Measurements from ENCODE around the gene ZBTB7A.

The ZBTB7A gene

DNA sequence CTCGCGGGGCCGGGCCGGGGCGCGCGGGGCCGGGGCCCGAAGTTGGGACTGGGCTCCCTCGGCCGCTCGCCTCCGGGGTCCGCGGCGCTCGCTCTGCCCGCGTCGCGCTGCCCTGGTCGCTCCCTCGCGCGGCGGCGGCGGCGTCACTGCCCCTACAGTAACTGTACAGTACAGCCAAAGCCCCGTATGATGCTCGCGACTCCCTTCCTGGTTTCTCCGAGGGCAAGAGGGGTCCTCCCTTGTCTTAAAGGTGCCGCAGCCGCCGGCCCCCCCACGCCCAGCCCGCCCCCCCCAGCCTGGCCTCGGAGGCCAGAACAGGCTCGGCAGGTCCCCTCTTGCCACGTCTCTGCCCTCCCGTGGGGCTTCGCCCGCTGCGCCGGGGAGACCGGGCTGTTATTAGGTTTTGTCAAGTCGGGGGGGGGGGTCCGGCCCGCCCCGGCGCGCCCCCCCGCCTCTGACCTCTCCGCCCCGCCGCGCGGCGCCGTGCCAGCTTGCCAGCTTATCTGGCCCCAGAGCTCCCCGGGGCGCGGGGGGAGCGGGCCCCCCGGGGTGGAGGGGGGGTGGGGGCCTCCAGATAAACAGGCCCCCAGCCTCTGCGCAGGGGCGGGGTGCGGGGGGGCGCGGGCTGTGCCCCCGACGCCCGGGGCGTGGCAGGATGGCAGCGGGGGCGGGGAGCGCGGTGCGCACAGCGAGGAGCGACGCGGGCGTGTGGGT is at the start of gene ZBTB7A:
ZBTB7A (minus strand) TSS at position 218 of the 714 bp plus-strand sequence. CDS start 11,667 bp downstream, outside the sequence.
- DNase-seq, result peak; percentile 33

DNA sequence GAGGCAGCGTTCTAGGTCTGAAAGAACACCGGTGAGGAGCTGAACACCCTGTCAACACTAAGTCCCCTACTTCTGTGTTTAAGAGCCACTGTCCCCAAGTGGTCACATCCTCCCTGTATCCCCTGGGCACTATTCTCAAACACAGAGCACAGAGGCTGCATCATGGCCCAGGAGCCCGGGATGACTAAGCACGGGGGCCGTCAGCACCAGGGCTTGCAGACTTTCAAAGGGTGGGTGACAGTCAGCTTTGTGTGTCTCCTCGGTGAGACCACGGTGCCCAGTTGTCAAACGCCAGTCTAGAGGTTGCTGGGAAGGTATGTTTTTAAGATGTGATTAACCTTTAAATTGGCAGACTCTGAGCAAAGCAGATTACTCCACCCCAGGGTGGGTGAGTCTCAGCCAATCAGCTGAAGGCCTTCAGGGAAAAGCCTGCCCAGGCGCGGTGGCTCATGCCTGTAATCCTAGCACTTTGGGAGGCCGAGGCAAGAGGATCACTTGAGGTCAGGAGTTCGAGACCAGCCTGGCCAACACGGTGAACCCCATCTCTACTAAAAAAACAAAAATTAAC is 49.2 kb upstream of the ZBTB7A start:
- no peak for DNase-seq

DNA sequence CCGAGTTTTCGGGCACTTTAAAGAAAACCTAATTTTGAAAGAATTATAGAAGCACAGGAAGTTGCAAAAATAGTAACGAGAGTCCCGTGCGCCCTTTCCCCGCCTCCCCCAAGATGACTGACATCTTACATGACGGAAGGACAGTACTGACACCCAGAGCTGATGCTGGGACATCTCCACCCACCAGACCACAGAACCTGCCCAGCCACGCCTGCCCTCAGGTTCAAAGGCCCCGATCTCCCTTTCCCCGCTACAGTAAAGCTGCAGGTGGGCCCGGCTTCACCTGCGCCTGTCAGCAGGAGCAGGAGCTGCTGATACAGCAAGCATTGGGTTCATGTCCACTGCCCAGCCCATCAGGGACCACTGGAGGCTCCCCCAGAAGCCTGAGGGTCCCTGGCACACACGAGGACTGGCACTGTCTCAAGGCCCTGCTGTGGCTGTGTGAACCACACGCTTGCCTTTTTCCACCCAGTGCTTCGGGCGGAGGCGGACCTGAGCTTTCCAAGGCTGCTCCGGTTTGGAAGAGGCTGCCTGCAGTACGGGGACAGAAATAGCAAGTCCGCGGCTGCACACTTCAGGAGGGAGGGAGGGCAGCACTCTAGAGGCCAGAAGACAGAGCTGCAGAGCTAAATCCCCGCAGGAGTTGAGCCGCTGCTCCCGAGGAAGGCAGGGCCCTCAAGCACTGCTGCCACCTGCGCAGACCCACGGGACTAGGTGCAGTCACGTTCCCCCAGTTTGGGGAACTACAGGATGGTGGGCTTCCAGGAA is 48.5 kb upstream of the ZBTB7A start:
- DNase-seq, result no peak

DNA sequence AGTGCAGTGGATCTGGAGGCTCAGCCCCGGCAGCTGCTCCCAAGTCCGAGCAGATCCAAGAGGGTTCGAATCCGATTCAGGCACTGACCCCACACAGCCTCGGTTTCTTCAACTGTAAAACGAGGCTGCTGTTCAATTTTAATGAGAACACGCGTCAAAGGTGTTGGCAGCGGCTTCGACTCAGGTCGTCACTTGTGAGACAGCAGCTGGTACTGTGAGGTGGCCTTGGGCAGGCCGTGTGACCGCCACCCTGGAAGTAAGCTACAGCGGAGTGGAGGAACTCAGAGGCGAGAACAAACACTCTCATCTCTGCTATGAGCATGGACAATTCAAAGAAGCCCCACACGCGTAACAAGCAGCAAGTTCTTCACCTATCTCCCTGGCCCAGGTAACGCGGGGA is 47.5 kb upstream of the ZBTB7A start:
- DNase-seq, result no peak

DNA sequence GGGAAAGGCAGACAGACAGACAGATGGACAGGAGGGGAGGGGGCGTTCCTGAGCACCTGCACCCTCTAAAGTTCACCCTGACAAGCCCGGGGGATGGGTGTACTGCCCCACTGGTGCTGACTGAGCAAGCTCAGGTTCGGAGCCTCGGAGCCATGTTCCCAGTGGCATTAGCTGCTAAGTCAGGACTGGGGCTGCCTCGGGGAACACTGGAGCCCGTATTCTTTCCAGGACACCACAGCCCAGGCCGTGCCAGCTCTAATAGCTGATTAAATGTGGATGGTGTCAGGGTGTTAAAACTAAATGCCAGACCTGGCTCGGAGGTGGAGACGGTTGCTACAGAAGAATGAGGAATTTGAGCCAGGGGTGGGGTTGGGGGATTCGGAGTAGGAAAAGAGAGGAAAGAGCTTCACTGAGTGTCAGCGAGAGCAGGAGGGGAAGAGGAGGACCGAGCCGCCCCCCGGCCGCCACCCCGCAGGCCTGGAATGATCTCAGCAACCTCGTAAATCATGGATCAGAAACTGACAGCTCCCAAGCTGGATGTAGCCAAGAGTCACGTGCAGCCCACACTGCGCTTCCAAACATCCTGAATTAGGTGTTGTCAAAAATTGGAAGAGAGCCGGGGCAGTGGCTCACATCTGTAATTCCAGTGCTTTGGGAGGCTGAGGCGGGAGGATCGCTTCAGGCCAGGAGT is 46.8 kb upstream of the ZBTB7A start:
- DNase-seq, result no peak

DNA sequence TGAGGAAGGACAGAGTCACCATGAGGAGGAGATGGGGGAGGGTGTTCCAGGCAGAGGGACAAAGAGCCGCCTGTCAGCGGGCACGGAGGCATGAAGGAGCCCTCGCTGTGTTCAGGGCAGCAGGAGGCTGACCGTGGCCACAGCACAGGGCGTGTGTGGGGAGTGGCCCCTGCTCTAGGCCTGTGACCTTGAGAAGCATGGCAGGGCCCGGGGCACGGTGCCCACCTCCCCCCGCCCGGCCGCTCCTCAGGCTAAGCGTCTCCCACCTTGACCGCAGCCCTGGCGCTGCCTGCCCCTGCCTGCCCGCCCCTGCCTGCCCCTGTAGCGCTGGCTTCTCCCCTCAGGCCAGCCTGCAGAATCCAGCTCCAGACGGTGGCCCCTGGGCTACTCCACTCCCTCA is 45.7 kb upstream of the ZBTB7A start:
- no peak for DNase-seq

DNA sequence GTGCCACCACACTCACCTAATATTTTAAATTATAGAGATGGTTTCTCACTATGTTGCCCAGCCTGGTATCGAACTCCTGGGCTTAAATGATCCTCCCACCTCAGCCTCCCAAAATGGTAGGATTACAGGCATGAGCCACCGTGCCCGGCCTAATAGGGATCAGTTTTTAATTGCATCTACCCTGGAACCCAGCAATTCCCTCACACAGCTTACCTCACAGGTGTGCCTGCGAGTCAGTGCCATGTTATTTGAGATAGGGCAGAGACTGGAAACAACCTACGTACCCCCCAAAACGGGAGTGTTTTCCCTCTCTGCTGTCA is 42.9 kb upstream of the ZBTB7A start:
- DNase-seq, result no peak

DNA sequence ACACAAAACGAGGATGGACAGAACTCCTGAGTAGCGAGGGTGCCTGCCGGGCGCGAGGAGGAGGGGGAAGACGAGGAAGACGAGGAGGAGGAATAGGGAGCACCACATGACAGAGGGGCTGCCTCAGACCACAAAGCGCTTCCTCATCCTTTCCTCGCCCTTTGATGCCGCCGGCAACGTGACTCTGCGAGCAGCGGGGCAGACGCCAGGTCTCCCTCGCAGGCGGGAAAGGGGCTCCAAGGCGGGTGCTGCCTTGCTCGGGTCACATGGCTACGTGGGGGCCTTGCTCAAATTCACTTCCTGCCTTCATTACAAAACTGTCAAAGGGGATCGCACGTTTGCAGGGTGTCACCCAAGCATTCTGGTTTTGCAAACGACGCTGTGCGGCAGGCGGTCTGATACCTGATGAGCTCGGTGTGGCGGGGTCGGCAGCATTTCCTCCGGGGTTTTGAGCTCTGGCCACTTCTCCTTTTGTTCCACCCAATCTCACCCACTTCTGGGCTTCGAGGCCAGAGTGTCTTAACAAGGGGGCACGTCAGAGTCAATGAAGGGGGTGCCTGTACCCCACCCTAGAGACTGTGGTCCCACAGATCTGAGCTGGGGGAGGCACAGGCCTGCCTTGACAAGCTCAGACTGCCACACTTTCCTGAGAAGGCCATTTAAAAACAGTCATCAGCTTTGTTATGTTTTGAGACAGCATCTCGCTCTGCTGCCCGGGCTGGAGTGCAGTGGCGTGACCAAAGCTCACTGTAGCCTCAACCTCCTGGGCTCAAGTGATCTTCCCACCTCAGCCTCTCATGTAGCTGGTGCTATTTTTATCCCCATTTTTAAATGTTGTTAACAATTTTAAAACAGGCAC is 42.3 kb upstream of the ZBTB7A start:
- no peak for DNase-seq

DNA sequence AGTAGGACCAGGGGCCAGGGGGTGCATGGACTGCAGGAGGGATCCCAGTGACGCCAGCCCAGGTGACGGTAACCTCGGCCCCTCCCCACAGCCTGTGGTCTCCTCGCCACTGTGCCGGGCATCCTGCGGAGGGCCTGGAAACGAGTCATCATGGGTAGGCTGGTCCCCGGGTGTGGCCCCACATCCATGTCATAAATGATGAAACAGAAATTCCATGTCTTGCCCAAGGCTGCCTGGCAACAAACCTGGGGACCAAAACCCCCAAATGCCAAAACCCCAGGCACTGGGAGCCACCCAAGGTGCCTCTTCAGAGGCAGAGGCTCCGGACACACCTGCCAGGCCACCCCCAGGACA is 36.4 kb upstream of the ZBTB7A start:
- no peak for DNase-seq

DNA sequence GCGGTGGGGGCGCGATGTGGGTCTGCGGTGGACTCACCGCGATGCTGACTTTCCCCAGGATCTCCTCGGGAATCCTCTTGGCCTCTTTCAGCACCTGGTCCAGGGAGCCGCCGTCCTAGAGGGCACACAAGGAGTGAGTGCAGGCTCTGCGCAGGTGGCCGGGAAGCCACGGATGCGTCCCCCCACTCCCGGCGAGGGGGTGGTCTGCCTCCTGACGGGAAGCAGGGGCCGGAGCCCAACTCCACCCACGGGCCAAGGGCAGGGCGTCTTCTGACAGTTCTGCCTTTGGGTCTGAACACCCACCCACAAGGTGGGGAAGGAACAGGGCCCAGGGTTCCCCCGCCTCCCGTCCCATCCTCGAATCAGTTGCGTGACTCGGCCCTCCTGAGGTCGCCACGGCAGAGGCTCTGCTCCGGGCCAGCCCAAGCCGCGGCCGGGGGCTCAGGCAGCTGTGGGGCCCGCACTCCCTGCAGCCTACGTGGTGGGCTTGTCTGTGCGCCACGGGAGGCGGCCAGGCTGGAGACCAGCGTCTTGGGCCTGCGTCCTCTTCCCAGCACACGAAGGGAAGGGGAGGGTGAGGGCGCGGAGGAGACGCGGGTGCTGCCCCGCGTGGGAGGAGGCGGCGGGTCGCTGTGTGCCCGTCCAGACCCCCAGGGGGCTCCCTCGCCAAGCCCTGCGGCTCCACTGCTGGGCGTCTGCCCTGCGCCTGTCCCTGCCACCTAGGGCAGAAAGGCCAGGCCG is 35.8 kb upstream of the ZBTB7A start:
- no peak for DNase-seq

DNA sequence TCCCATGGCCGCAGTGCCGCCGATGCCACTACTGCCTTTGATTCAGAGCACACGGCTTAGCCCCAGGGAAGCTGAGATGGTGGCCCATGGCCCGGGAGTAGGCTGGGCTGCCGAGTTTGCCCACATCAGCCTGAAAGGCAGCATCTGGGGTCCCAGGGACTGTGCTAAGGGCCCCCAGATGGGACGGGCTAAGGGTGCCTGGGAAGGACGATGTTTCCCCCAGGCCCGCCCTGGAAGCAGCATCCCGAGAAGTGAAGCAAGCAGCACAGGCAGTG is 34.7 kb upstream of the ZBTB7A start:
- DNase-seq, result no peak

DNA sequence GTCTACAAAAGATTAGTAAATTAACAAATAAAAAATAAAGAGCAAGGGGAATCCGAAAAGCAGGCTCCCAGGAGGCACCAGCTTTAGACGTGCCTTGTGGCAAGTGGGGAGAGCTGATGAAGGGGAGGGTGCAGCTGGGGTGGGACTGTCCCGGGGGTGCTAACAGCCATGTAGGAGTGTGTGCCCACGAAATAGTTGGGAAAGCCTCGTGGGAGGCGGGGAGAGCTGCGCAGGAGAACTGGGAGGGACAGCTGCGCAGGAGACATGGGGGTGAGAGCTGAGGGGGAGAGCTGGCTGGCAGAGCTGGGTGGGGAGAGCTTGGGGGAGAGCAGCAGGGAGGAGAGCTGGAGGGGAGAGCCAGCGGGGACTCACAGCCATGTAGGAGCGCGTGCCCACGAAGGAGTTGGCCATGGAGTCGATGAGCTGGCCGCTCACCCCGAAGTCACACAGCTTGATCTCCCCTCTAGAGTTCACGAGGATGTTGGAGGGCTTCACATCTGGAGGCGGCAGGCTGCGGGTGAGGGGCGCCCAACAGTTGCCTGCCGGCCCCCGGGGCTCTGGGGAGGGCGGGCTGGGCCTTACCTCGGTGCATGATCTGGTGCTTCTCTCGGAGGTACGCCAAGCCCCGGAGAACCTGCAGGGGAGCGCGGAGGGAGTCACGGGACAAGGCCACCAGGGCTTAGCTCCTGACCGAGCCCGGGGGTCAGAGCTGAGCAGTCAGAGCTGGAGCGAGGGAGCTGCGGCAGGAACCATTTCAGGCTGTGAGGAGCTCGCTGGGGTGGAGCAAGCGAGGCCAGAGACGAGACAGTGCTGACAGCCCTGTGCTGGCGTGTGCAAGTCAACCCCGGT is 34.2 kb upstream of the ZBTB7A start:
- DNase-seq, result no peak

DNA sequence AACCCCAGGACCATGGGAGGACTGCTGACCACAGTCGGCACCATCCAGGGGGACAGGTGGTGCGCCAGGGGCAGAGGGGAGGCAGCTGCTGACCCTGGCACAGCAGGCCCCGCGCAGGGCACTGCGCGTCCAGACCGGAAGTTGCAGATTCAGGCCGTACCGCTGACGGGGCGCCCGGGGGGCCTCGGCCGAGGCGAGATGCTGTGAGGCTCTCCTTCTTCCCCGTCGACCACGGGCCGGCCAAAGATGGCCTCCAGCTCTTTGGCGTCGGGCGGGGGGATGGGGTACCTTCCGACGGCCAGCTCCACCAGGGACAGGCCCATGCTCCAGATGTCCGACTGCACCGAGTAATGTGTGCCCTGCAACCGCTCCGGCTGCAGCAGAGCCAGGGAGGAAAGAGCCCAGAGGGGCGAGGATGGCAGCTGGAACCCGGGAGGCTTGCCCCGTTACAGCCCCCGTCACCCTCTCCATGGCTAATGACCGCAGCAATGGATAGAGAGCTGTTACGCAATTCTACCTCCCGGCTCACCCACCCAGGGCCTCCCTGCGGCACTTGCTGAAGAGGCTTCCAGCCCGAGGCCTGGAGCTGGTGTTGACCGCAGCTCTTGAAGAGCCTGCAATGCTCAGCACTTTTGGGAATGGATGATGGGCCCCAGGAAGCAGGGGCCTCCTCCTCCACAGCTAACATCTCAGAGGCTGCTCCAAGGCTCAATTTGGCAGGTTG is 32.5 kb upstream of the ZBTB7A start:
- DNase-seq, result no peak

DNA sequence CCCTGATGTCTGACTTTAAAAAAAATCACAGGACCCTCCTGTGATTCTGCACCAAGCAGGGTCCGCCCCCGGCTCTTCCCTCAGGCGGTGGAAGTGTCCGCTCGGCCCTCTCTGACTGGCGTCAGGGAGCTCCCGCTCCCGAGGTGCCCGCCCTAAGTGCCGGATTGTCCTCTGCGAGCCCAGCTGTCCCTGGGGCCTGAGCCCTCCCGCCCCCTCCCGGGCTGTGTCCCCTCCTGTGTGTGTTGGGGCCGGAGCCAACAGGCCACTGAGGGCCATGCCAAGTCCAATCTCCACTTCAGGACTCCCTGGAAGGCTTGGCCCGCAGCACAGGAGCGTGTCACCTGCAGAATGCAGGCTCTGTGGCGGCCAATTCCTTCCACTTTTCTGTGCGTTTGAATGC is 31.8 kb upstream of the ZBTB7A start:
- no peak for DNase-seq

DNA sequence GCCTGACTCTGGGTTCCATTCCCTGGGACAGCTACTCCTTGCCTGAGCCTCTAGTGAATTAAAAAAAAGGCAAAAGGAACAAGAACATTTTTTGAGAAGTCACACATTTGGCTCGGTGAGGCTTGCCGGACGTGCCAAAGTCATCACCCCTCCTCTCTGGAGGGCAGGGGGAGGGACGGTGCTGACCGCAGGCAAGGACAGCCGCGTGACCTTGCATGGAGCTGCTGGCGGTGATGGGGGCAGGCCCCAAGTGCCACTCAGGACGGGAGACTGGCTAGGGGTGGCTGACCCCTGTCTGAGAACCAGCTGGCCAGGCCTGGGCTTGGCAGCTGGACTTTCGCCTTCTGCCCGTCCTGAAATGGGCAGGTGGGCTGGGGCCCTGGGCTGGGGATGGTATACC is 30.8 kb upstream of the ZBTB7A start:
- DNase-seq, result no peak

DNA sequence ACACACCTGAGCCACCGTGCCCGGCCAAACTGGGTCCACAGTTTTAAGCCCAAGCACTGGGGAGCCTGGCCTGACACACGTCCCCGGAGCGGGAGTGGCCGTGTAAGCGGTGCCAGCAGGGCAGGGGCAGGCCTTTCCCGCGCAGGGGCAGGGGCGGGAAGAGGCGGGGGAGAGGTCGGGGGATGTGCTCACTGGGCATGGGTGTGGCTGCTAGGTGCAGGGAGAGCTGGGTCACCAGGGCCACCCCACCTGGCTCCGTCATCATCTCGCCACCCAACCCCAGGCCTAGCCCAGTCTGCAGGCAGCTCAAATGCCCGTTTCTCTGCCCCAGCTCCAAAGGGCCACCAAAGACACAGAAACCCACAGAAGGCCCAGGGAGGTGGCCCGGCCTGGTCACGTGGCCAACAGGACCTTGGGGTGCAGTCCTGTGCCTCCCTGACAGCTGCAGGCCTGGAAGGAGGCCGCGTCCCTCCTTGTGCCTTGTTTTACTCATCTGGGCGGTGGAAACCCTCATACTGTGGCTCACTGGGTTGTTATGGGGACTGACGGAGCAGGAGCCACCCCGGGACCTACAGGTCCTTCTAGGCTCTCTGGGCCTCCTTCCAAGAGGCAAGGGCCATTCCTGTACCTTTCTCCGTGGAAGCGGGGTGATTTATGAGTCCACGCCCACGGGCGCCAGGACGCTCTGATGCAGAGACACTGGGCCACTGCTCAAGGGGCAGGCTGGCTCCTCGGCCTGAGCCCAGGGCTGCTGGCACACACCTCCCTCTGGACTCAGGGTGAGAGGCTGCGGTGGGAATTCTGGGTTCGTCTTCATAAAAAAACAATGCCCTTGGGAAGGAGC is 29.6 kb upstream of the ZBTB7A start:
- no peak for DNase-seq

DNA sequence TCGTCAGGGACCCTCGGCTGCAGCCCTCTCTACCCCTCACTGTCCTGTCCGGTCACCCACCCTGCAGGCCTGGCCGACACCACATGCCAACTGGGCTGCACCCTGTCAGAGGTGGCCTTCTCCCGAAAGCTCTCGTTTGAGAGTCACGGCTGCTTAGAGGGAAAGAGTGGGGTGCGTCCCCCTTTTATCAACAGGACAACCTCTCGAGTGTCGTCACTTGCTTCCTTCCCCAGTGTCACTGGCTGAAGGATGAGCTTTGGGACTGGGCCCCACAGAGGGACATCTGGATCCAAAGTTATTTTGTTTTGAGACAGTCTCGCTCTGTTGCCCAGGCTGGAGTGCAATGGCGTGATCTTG is 28.8 kb upstream of the ZBTB7A start:
- no peak for DNase-seq

DNA sequence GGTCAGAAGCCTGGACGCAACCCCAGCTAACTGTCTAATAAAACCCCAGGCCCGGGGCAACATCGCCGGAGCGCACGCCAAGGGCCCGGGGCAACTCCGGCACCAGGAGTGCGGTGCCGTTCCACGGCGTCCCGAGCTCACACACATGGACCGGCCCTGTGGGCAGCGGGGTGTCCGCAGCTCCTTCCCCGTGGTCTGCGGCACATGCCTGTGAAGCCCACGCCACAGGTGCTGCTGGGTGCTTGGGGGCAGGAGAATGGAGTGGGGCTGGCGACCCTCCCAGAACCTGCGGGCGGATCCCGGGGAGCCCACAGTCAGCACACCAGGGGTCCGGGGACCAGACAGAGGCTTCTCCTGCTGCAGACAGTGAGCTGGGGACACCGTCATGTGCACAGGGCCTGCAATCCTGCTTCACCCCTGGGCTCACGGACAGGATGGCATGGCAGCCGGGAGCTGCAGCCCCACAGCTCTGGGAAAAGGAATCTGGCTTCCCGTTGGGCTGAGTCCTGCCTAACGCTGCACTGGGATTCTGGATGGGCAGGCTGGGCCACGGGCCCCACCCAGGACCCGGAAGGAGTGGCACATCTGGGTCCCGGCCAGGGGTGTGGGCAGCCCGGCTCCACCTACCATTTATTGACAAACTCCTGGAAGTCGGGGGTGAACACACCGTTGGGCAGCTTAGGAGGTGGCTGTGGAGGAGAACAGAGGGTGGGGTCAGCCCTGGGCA is 28.2 kb upstream of the ZBTB7A start:
- no peak for DNase-seq

DNA sequence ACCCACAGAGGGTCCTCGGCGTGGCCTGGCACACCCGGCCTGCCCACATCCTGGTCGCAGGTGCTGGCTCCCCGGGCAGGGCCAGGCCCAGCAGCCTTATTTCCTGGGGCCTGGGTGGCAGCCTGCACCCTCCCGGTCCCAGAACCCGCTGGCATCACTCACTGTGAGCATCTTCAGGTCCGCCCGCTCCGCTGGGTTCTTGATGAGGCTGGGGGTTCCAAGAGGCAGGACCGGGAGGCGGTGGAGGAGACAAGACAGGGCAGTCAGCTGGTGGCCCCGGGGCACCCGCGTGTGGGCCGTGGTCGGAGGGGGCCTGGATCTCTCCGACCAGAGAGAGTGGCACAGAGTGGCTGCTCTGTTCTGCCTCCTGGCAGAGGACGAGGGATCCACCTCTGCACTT is 27.6 kb upstream of the ZBTB7A start:
- DNase-seq, result no peak
